DOHH2 (cell line): ENCODE results near the gene SLC10A3.

Experiments used
- CTCF ChIP-seq: fragments of 200-600 bp; sonication (generic); IDR thresholded peaks from one replicate; pipeline ENCODE4 v1.5.1; 2014; ENCODE audit warnings: antibody characterized with exemption, mild to moderate bottlenecking, low read depth, low read length; ENCODE audit not compliant: poor library complexity, severe bottlenecking
- EZH2phosphoT487 ChIP-seq: fragments of 200-600 bp; sonication (generic); IDR thresholded peaks from 2 replicates; pipeline ENCODE4 v1.6.1; 2017; ENCODE audit warnings: borderline replicate concordance, mild to moderate bottlenecking, antibody characterized with exemption, low read length, moderate library complexity, mixed read lengths

DNA sequence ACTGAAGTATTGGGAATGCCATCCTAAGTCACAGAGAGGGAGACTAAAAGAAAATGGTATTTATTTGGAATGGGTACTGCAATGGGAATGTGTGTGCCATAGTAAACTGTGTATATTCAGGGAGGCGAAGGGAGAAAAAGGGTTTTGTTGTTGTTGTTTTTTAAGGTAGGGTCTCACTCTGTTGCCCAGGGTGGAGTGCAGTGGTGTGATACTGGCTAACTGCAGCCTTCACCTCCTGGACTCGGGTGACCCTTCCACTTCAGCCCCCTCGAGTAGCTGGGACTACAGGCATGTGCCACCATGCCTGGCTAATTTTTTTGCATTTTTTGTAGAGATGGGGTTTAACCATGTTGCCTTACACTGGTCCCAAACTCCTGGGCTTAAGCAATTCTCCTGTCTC lies 4.3 kb upstream of the SLC10A3 start:
- TF ChIP-seq CTCF: no peak
- no peak for TF ChIP-seq EZH2phosphoT487
